ENCODE results near the gene DNAJC1. TPM values are rescaled to one million over a fixed set of nuclear protein-coding genes. Genes with fewer than 3 reads are reported as not detected.

The DNAJC1 gene
- total RNA-seq, 2 donors from 2014 or later, result 28.9 to 56.9 TPM

DNA sequence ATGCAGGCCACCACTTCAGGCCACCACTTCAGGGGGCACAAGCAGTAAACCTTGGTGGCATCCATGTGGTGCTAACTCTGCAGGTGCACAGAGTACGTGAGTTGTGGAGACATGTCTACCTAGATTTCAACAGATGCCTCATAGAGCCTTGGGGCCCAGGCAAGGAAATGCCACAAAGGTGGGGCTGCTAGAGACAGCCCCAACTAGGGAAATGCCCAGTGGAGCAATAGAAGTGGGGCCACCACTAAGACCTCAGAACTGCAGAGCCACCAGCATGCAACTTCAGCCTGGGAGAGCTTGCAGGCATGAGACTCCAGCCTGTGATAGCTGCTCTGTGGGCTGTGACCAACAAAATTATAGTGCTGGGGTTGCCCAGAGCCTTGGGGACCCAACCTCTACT is 107.6 kb downstream of the DNAJC1 start:
- TF ChIP-seq, protein P1, sequence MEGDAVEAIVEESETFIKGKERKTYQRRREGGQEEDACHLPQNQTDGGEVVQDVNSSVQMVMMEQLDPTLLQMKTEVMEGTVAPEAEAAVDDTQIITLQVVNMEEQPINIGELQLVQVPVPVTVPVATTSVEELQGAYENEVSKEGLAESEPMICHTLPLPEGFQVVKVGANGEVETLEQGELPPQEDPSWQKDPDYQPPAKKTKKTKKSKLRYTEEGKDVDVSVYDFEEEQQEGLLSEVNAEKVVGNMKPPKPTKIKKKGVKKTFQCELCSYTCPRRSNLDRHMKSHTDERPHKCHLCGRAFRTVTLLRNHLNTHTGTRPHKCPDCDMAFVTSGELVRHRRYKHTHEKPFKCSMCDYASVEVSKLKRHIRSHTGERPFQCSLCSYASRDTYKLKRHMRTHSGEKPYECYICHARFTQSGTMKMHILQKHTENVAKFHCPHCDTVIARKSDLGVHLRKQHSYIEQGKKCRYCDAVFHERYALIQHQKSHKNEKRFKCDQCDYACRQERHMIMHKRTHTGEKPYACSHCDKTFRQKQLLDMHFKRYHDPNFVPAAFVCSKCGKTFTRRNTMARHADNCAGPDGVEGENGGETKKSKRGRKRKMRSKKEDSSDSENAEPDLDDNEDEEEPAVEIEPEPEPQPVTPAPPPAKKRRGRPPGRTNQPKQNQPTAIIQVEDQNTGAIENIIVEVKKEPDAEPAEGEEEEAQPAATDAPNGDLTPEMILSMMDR (IDR thresholded peaks at IDR 0.05), result no peak
- no peak for DNase-seq (ENCODE audit: low spot score)
- Histone ChIP-seq H3K4me3 (no peak overlapping the region), H3K36me3 (no peaks in the 10 kb centered on the region), H3K27ac (no peak overlapping the region), H3K27me3 (no peaks in the 10 kb centered on the region), H3K9me3 (peaks cover 0 to 31% of the 10 kb centered on the region in 2 donors), H3K4me1 (no peaks in the 10 kb centered on the region)

DNA sequence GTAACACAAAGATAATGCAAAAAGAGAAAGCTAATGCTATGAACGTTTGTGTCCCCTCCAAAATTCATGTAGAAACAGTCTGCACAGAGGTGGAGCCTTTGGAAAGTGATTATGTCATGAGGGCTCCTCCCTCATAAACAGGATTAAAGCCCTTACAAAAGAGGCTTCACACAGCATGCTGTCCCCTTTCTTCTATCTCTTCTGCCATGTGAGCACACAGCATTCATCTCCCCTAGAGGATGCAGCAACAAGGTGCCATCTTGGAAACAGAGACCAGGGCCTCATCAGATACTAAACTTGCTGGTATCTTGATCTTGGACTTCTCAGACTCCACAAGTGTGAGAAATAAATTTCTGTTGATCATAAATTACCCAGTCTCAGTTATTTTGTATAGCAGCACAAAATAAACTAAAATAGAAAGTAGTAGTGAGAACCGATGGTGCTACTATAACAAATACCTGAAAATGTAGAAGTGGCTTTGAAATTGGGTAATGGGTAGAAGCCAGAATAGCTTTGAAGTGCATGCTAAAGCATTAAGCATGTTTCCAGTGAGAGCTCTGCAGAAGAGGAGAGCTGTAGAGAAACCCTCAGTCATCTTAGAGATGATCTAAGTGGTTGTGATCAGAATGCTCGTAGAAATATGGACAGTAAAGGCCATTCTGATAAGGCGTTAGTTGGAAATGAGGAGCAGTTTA is 108.7 kb downstream of the DNAJC1 start:
- H3K9me3 ChIP-seq, result peaks cover 0 to 31% of the 10 kb centered on the region in 2 donors
- no peak overlapping the region for H3K27ac ChIP-seq
- no peaks in the 10 kb centered on the region for H3K27me3 ChIP-seq
- no peak for DNase-seq (ENCODE audit: low spot score)
- no peaks in the 10 kb centered on the region for H3K36me3 ChIP-seq
- TF ChIP-seq, protein P1 (IDR thresholded peaks at IDR 0.05), result no peak
- no peak overlapping the region for H3K4me3 ChIP-seq
- H3K4me1 ChIP-seq, result no peaks in the 10 kb centered on the region

GRCh38 chr10:21891439-21891838 is 112.1 kb downstream of the DNAJC1 start:
- H3K4me1 ChIP-seq, result no peaks in the 10 kb centered on the region
- no peaks in the 10 kb centered on the region for H3K36me3 ChIP-seq
- no peak overlapping the region for H3K27ac ChIP-seq
- no peak overlapping the region for H3K4me3 ChIP-seq
- H3K27me3 ChIP-seq, result no peaks in the 10 kb centered on the region
- TF ChIP-seq, protein P1 (IDR thresholded peaks at IDR 0.05), result no peak
- no peak for DNase-seq (ENCODE audit: low spot score)
- peaks cover 0 to 33% of the 10 kb centered on the region in 2 donors for H3K9me3 ChIP-seq

DNA sequence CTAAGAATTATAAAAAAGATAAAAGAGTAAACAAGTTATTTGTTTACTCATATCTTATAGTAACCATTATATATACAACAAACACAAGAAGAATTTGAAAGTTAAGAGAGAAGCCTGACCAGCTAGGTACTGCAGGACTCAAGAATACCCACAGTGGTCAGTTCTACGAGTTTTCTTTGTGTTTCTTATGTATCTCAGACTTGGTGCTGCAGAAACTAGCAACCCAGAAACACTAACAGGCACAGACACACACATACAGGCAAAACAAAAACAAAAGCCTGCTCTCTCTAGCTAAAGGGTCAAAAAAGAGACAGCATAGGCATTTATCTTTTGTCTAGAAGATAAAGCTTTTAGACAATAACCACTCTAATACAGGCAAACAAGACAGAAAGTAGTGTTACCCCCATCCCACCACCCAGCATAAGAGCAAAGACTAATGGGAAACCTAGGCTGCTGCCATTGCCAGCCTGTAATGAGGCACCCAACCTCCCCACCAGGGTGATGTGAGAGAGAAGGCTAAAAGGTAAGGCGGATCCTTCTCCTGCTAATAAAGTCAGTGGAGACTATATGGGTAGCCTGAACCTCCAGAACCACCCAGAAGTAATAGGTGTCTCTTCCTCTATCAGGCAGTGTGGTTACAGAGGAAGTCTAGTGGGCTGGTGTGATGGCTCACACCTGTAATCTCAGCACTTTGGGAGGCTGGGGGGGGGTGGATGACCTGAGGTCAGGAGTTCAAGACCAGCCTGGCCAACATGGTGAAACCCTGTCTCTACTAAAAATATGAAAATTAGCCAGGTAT is 113.9 kb downstream of the DNAJC1 start:
- no peak for DNase-seq (ENCODE audit: low spot score)
- no peaks in the 10 kb centered on the region for H3K27me3 ChIP-seq
- no peak overlapping the region for H3K27ac ChIP-seq
- H3K36me3 ChIP-seq, result no peaks in the 10 kb centered on the region
- no peaks in the 10 kb centered on the region for H3K4me1 ChIP-seq
- TF ChIP-seq, protein P1 (IDR thresholded peaks at IDR 0.05), result no peak
- H3K4me3 ChIP-seq, result no peak overlapping the region
- H3K9me3 ChIP-seq, result peaks cover 0 to 42% of the 10 kb centered on the region in 2 donors

DNA sequence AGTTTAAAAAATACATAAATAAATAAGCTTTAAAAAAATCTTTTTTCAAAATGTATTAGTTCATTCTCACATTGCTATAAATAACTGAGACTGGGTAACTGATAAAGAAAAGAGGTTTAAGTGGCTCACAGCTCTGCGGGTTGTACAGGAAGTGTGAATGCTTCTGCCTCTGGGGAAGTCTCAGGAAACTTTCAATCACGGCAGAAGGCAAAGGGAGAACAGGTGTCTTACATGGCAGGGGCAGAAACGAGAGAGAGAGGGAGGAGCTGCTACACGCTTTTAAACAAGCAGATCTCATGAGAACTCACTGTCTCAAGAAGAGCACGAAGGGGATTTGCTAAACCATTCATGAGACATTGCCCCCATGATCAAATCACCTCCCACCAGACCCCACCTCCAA is 114.6 kb downstream of the DNAJC1 start:
- no peaks in the 10 kb centered on the region for H3K27me3 ChIP-seq
- no peaks in the 10 kb centered on the region for H3K36me3 ChIP-seq
- H3K9me3 ChIP-seq, result peaks cover 0 to 35% of the 10 kb centered on the region in 2 donors
- no peaks in the 10 kb centered on the region for H3K4me1 ChIP-seq
- TF ChIP-seq, protein P1 (IDR thresholded peaks at IDR 0.05), result no peak
- no peak overlapping the region for H3K27ac ChIP-seq
- no peak overlapping the region for H3K4me3 ChIP-seq
- DNase-seq (ENCODE audit: low spot score), result no peak

All from right atrium auricular region (tissue), 2 donors.